Prostate gland (tissue), 2 donors: ENCODE results near the gene RTP3.

Experiments
- CTCF ChIP-seq, 4 experiments: fragments of 200-600 bp in 2 of 4; fragments of 450-650 bp in 2 of 4; sonication (generic) in 2 of 4; IDR thresholded peaks; 1 replicate in 3 of 4; 2 replicates in 1 of 4; pipeline ENCODE4 v1.5.1; 2016 to 2019; ENCODE audit warnings: antibody characterized with exemption in 4 of 4, mild to moderate bottlenecking in 2 of 4, moderate library complexity in 2 of 4
- POLR2A ChIP-seq: fragments of 450-650 bp; IDR thresholded peaks from one replicate; pipeline ENCODE4 v1.6.1; 2016; ENCODE audit warnings: antibody characterized with exemption, mild to moderate bottlenecking
- POLR2AphosphoS5 ChIP-seq: sonication (generic); formaldehyde crosslinking; IDR thresholded peaks from one replicate; pipeline ENCODE4 v1.6.1; 2017; ENCODE audit warnings: antibody characterized with exemption

GRCh38 chr3:46517784-46518181 is 20.0 kb downstream of the RTP3 start:
- TF ChIP-seq CTCF (IDR thresholded peaks at IDR 0.05), result no peak
- no peak for TF ChIP-seq POLR2AphosphoS5
- TF ChIP-seq POLR2A, result no peak
